ENCODE measurements around the gene OGFOD3.
"Not testable (repeated sequence)": the region's sequence is repeated elsewhere in the genome, so short reads cannot be mapped to it uniquely, and the experiment has no call there.

OGFOD3 gene

GRCh38 chr17:82365606-82366295 lies 52.6 kb downstream of the OGFOD3 start:
- DNase-seq (ENCODE audit: low spot score): no peak
- TF ChIP-seq CTCF (IDR thresholded peaks at IDR 0.05; ENCODE audit: extremely low read depth, insufficient read depth, missing control alignments): no peak
- in situ Hi-C loops (cut with MboI; ENCODE audit: low pct_unique_long_range_greater_than_20kb, low sequenced_read_pairs, unreplicated experiment): no loop called here

DNA sequence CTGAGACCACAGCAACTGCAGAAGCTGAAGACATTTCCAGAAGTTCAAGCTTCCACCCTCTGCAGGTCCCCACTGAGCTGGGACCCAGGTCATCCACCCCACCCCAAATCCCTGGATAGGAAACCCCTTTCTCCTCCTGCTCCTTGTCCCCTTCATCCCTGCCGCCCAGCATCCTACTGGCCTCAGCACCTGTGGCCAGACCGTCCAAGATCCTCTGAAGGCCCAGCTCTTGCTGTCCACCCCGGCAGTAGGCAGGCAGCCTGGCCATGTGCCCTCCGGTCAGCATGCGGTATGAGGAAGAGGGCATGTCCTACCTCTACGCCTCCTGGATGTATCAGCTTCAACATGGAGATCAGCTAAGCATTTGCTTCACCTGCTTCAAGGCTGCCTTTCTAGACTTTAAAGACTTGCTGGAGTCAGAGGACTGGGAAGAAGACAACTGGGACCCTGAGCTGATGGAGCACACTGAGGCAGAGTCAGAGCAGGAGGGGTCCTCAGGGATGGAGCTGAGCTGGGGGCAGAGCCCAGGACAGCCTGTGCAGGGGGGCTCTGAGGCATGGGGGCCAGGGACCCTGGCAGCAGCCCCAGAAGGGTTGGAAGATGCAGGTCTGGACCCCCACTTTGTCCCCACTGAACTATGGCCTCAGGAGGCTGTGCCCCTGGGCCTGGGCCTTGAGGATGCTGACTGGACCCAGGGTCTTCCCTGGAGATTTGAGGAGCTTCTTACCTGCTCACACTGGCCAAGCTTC lies 56.3 kb downstream of the OGFOD3 start:
- DNase-seq (ENCODE audit: low spot score): no peak
- TF ChIP-seq CTCF (IDR thresholded peaks at IDR 0.05; ENCODE audit: extremely low read depth, insufficient read depth, missing control alignments): no peak
- in situ Hi-C loops (cut with MboI; ENCODE audit: low pct_unique_long_range_greater_than_20kb, low sequenced_read_pairs, unreplicated experiment): no loop called here

GRCh38 chr17:82359451-82360074 lies 58.8 kb downstream of the OGFOD3 start:
- in situ Hi-C loops (cut with MboI; ENCODE audit: low pct_unique_long_range_greater_than_20kb, low sequenced_read_pairs, unreplicated experiment): loop anchor here (10.0 kb wide), 1 partner anchor 195 kb away; no protein-coding TSS in a partner anchor
- DNase-seq (ENCODE audit: low spot score): not testable (repeated sequence)

- in situ Hi-C loops (cut with MboI; ENCODE audit: low pct_unique_long_range_greater_than_20kb, low sequenced_read_pairs, unreplicated experiment): loop anchor here (10.0 kb wide), 1 partner anchor 196 kb away; no protein-coding TSS in a partner anchor
- DNase-seq (ENCODE audit: low spot score): no peak
- no peak for TF ChIP-seq CTCF (IDR thresholded peaks at IDR 0.05; ENCODE audit: extremely low read depth, insufficient read depth, missing control alignments)
Observed at GRCh38 chr17:82358465-82359350, 59.7 kb downstream of the OGFOD3 start, which contains the start of gene TEX19. TSS of gene TEX19 (plus strand) at chr17:82359247. CDS start at chr17:82362151, 2,904 bp downstream.

DNA sequence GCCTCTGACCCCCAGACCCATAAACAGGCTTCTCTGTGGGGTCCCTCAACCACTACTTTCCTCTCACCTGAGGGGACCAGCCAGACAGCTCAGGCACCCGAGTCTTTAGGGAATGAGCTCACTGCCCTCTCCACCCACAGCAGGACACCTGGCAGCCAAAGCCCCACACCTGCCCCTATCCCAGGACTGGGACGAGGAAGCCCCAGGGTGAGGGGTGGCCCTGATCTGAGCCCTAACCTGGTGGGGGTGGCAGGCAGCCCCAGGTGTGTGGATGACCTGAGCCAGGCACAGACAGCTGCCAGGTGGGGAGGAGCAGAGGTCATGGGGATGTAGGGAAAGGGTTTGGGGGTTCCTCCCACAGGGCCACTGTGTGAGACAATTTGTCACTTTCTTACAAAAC lies 61.0 kb downstream of the OGFOD3 start:
- TF ChIP-seq CTCF (IDR thresholded peaks at IDR 0.05; ENCODE audit: extremely low read depth, insufficient read depth, missing control alignments): no peak
- no peak for DNase-seq (ENCODE audit: low spot score)
- in situ Hi-C loops (cut with MboI; ENCODE audit: low pct_unique_long_range_greater_than_20kb, low sequenced_read_pairs, unreplicated experiment): loop anchor here (10.0 kb wide), 1 partner anchor 197 kb away; no protein-coding TSS in a partner anchor

- in situ Hi-C loops (cut with MboI; ENCODE audit: low pct_unique_long_range_greater_than_20kb, low sequenced_read_pairs, unreplicated experiment): loop anchor here (10.0 kb wide), 1 partner anchor 198 kb away; no protein-coding TSS in a partner anchor
- no peak for TF ChIP-seq CTCF (IDR thresholded peaks at IDR 0.05; ENCODE audit: extremely low read depth, insufficient read depth, missing control alignments)
- no peak for DNase-seq (ENCODE audit: low spot score)
Observed at GRCh38 chr17:82356845-82357355, 61.5 kb downstream of the OGFOD3 start.
